Vagina (tissue), 2 donors: ENCODE data around the gene DEGS2. TPM values are rescaled to one million over a fixed set of nuclear protein-coding genes. Genes with fewer than 3 reads are reported as not detected.

Experiments
- DNase-seq, 2 donors: peaks; one replicate each; pipeline ENCODE4 v3.0.0-alpha.2; 2017; ENCODE audit errors: extremely low spot score in 2 of 2
- H3K27ac ChIP-seq: fragments of 200-600 bp; sonication (generic); one replicate; pipeline ENCODE4 v1.5.1; 2019
- H3K27me3 ChIP-seq: fragments of 200-600 bp; sonication (generic); one replicate; pipeline ENCODE4 v1.5.1; 2019
- H3K36me3 ChIP-seq, 2 donors: fragments of 200-600 bp; sonication (generic); one replicate each; pipeline ENCODE4 v1.5.1; 2017 to 2019
- H3K4me1 ChIP-seq: fragments of 200-600 bp; sonication (generic); one replicate; pipeline ENCODE4 v1.5.1; 2019
- H3K4me3 ChIP-seq, 2 donors: fragments of 200-600 bp; sonication (generic); 1 replicate in 1 of 2; 2 replicates in 1 of 2; pipeline ENCODE4 v1.5.1; 2016 to 2019
- H3K9me3 ChIP-seq: fragments of 200-600 bp; sonication (generic); one replicate; pipeline ENCODE4 v1.5.1; 2019
- CTCF ChIP-seq, 3 experiments: fragments of 450-650 bp in 2 of 3; fragments of 200-600 bp in 1 of 3; sonication (generic) in 1 of 3; IDR thresholded peaks; one replicate each; pipeline ENCODE4 v1.5.1; 2017 to 2019; ENCODE audit warnings: antibody characterized with exemption in 3 of 3, mild to moderate bottlenecking in 2 of 3, moderate library complexity in 2 of 3
- POLR2A ChIP-seq, 2 donors: fragments of 450-650 bp; IDR thresholded peaks; one replicate each; pipeline ENCODE4 v1.6.1; 2017; ENCODE audit warnings: antibody characterized with exemption in 2 of 2, mild to moderate bottlenecking in 2 of 2, moderate library complexity in 2 of 2
- POLR2AphosphoS5 ChIP-seq, 2 donors: sonication (generic); formaldehyde crosslinking; IDR thresholded peaks; one replicate each; pipeline ENCODE4 v1.9.0; 2017; ENCODE audit warnings: antibody characterized with exemption in 2 of 2, mild to moderate bottlenecking in 2 of 2, low read depth in 1 of 2; ENCODE audit not compliant: insufficient read depth in 1 of 2
- intact Hi-C: fragments of 100-400 bp; cut with DNase I; formaldehyde crosslinking; loops from one replicate; pipeline ENCODE4 v1.15.1; 2023
- total RNA-seq: library from RNA; depleted of rRNA; stranded (reverse); fragments of >200 nt; gene quantifications from one replicate; pipeline ENCODE4 v1.2.3, GENCODE V29; 2016

Gene DEGS2
- total RNA-seq, 1 donor from 2014 or later: 19.9 TPM

DNA sequence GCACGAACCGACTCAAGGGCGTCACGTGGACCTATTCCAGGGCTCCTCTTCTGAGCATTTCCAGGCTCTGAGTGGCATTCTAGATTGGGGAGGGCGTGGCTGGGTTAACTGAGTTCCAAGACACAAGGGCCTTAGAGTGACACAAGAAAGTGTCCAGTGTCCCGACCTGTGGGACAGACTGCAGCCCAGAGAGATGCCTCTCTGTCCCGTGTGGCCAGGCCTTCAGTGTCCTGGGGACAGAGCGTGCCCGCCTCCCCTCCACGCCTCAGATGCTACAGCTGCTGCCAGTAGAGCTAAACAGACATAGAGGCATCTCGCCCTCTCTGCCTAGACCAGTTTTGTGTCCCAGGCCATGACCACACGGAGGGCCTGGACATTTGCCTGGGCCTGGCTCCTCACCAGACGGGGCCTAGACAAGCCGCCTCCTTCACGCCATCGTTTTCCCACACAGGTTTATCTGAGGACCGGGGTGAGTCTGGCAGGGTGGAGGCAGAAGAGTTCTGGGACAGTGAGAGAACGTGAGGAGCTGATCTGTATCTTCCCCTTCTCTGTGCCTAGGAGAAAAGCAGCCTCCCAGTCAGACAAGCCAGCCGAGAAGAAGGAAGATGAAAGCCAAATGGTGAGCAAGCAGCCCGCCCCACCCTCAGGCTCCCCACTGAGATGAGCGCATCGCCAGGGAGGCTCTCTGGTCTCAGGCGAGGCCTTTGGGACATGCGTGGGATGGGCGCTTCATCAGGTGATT, 27.1 kb downstream of the DEGS2 start:
- intact Hi-C loops: no loop called here
- H3K4me1 ChIP-seq: peaks cover 26% of the 10 kb centered on the region
- peak overlapping the region; percentile 84 for H3K27ac ChIP-seq
- no peaks in the 10 kb centered on the region for H3K9me3 ChIP-seq
- DNase-seq: no peak
- H3K4me3 ChIP-seq: no peak overlapping the region
- TF ChIP-seq POLR2AphosphoS5 (IDR thresholded peaks at IDR 0.05; ENCODE audit: insufficient read depth in 1 of 2, low read depth in 1 of 2): peak in 1 of 2 donors; percentile 54
- no peak for TF ChIP-seq CTCF (IDR thresholded peaks at IDR 0.05)
- TF ChIP-seq POLR2A (IDR thresholded peaks at IDR 0.05): no peak
- no peaks in the 10 kb centered on the region for H3K27me3 ChIP-seq
- H3K36me3 ChIP-seq: peaks cover 0 to 14% of the 10 kb centered on the region in 2 donors

DNA sequence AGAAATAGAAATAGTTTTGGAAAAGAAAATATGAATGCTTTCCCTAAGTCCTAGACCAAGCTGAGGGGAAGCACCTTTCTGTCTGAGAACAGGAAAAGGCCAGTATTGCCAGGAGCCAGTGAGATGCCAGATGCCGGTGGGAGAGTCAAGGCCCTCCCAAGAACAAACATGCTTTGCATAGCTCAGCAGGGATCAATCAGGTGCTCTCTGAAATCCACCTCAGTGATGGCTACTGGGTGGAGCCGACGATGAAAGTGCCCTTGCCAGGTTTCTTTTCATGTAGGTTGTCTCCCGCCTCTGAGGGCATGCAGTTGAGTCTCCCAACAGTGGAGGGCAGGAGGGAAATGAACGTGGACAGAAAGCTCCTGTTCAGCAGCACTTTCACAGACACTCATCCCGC, 28.3 kb downstream of the DEGS2 start:
- H3K4me1 ChIP-seq: peaks cover 26% of the 10 kb centered on the region
- no peak overlapping the region for H3K27ac ChIP-seq
- no peak for DNase-seq
- no peak overlapping the region for H3K4me3 ChIP-seq
- intact Hi-C loops: no loop called here
- H3K9me3 ChIP-seq: no peaks in the 10 kb centered on the region
- H3K27me3 ChIP-seq: no peaks in the 10 kb centered on the region
- H3K36me3 ChIP-seq: peaks cover 0 to 19% of the 10 kb centered on the region in 2 donors
- no peak for TF ChIP-seq POLR2A (IDR thresholded peaks at IDR 0.05)
- TF ChIP-seq POLR2AphosphoS5 (IDR thresholded peaks at IDR 0.05; ENCODE audit: insufficient read depth in 1 of 2, low read depth in 1 of 2): no peak
- no peak for TF ChIP-seq CTCF (IDR thresholded peaks at IDR 0.05)

DNA sequence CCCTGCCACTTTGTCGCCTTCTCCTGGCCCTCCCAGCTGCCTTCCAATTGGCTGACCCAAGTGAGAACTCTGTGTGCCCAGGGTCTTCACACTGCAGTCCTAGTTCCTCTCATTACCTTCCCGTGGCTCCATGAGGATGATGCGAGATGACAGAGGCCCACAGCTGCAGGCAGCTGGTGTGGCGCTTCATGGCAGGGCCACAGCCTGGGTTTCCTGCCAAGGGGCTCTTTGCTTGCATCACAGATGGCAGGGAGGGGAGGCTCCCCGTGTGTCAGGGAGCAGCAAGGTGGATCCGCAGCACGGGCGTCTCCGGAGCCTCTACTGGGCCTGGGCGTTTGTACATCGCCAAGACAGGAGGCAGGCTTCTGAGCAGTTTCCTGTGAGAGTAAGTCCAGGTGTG, 28.9 kb downstream of the DEGS2 start:
- Histone ChIP-seq H3K9me3 (no peaks in the 10 kb centered on the region), H3K27ac (no peak overlapping the region), H3K4me1 (peaks cover 26% of the 10 kb centered on the region), H3K4me3 (no peak overlapping the region), H3K27me3 (no peaks in the 10 kb centered on the region), H3K36me3 (peaks cover 0 to 19% of the 10 kb centered on the region in 2 donors)
- intact Hi-C loops: no loop called here
- TF ChIP-seq CTCF (IDR thresholded peaks at IDR 0.05) (no peak), POLR2A (IDR thresholded peaks at IDR 0.05) (no peak)
- no peak for DNase-seq

GRCh38 chr14:100129161-100129589, 30.3 kb downstream of the DEGS2 start:
- Histone ChIP-seq H3K27me3 (no peaks in the 10 kb centered on the region), H3K9me3 (no peaks in the 10 kb centered on the region), H3K36me3 (peaks cover 0 to 15% of the 10 kb centered on the region in 2 donors), H3K4me3 (no peak overlapping the region), H3K4me1 (peaks cover 26% of the 10 kb centered on the region), H3K27ac (no peak overlapping the region)
- TF ChIP-seq CTCF (IDR thresholded peaks at IDR 0.05) (no peak), POLR2A (IDR thresholded peaks at IDR 0.05) (no peak), POLR2AphosphoS5 (IDR thresholded peaks at IDR 0.05; ENCODE audit: insufficient read depth in 1 of 2, low read depth in 1 of 2) (no peak)
- DNase-seq: no peak
- intact Hi-C loops: no loop called here

GRCh38 chr14:100128688-100129087, 30.8 kb downstream of the DEGS2 start:
- no peak for DNase-seq
- TF ChIP-seq POLR2AphosphoS5 (IDR thresholded peaks at IDR 0.05; ENCODE audit: insufficient read depth in 1 of 2, low read depth in 1 of 2): no peak
- TF ChIP-seq POLR2A (IDR thresholded peaks at IDR 0.05): no peak
- no peak for TF ChIP-seq CTCF (IDR thresholded peaks at IDR 0.05)
- Histone ChIP-seq H3K36me3 (peaks cover 0 to 15% of the 10 kb centered on the region in 2 donors), H3K27ac (no peak overlapping the region), H3K9me3 (no peaks in the 10 kb centered on the region), H3K27me3 (no peaks in the 10 kb centered on the region), H3K4me1 (peaks cover 26% of the 10 kb centered on the region), H3K4me3 (no peak overlapping the region)
- intact Hi-C loops: no loop called here
